Neural cell (in vitro differentiated cells): ENCODE measurements around the gene AHRR. TPM values are rescaled to one million over a fixed set of nuclear protein-coding genes. Genes with fewer than 3 reads are reported as not detected.

Experiments used
- H2AFZ ChIP-seq: fragments of 200-600, 300-800 bp; sonication (generic), shearing (Covaris generic); 2 replicates; pipeline ENCODE4 v1.6.0; 2014; ENCODE audit warnings: low read depth, mild to moderate bottlenecking, antibody characterized with exemption, low read length, moderate library complexity
- H3F3A ChIP-seq: fragments of 200-600 bp; shearing (Covaris generic); 2 replicates; pipeline ENCODE4 v1.6.1; 2016; ENCODE audit warnings: mild to moderate bottlenecking, moderate library complexity, mixed read lengths, antibody characterized with exemption, low read length; ENCODE audit not compliant: insufficient read depth, poor library complexity, severe bottlenecking
- H3K27ac ChIP-seq: fragments of 200-600, 300-800 bp; sonication (generic), shearing (Covaris generic); 2 replicates; pipeline ENCODE4 v1.5.1; 2014; ENCODE audit warnings: mild to moderate bottlenecking, low read length, moderate library complexity
- H3K27me3 ChIP-seq: fragments of 300-800, 200-600 bp; sonication (generic), shearing (Covaris generic); 2 replicates; pipeline ENCODE4 v1.6.0; 2014; ENCODE audit warnings: mild to moderate bottlenecking, low read depth, low read length, moderate library complexity; ENCODE audit not compliant: insufficient read depth
- H3K36me3 ChIP-seq: fragments of 300-800, 200-600 bp; sonication (generic), shearing (Covaris generic); 2 replicates; pipeline ENCODE4 v1.5.1; 2014; ENCODE audit warnings: mild to moderate bottlenecking, antibody characterized with exemption, low read length, moderate library complexity; ENCODE audit not compliant: insufficient read depth
- H3K4me2 ChIP-seq: fragments of 300-800, 200-600 bp; sonication (generic), shearing (Covaris generic); 2 replicates; pipeline ENCODE4 v1.6.0; 2014; ENCODE audit warnings: mild to moderate bottlenecking, low read length
- H3K4me3 ChIP-seq: fragments of 300-800, 200-600 bp; sonication (generic), shearing (Covaris generic); 2 replicates; pipeline ENCODE4 v1.5.1; 2014; ENCODE audit warnings: mild to moderate bottlenecking, low read length, moderate library complexity
- H3K79me2 ChIP-seq: fragments of 200-600 bp; shearing (Covaris generic); replicated peaks from 2 replicates; pipeline ENCODE4 v1.6.0; 2014; ENCODE audit warnings: mild to moderate bottlenecking, low read length, moderate library complexity; ENCODE audit not compliant: insufficient read depth
- H3K9ac ChIP-seq: fragments of 300-800, 200-600 bp; sonication (generic), shearing (Covaris generic); 2 replicates; pipeline ENCODE4 v1.6.1; 2016; ENCODE audit warnings: mild to moderate bottlenecking, low read length, mixed read lengths
- H3K9me2 ChIP-seq: fragments of 200-600 bp; shearing (Covaris generic); 2 replicates; pipeline ENCODE4 v1.6.1; 2016; ENCODE audit warnings: mild to moderate bottlenecking, low read length, mixed read lengths; ENCODE audit not compliant: insufficient read depth
- H3K9me3 ChIP-seq: fragments of 200-600, 300-800 bp; sonication (generic), shearing (Covaris generic); 2 replicates; pipeline ENCODE4 v1.6.1; 2016; ENCODE audit warnings: mild to moderate bottlenecking, mixed run types, low read length, moderate library complexity, mixed read lengths
- H4K20me1 ChIP-seq: fragments of 200-600 bp; shearing (Covaris generic); 2 replicates; pipeline ENCODE4 v1.6.1; 2016; ENCODE audit warnings: mild to moderate bottlenecking, mixed run types; ENCODE audit not compliant: insufficient read depth
- CTCF ChIP-seq: fragments of 450-650 bp; IDR thresholded peaks from 2 replicates; pipeline ENCODE4 v1.5.1; 2014; ENCODE audit warnings: antibody characterized with exemption, mild to moderate bottlenecking, moderate library complexity; ENCODE audit not compliant: poor library complexity, severe bottlenecking
- EP300 ChIP-seq: fragments of 450-650 bp; conservative IDR thresholded peaks from 2 replicates; pipeline ENCODE4 v1.6.1; 2014; ENCODE audit warnings: antibody characterized with exemption, mild to moderate bottlenecking, moderate library complexity; ENCODE audit not compliant: poor library complexity, severe bottlenecking
- EZH2 ChIP-seq: fragments of 200-600, 300-800 bp; shearing (Covaris generic), sonication (generic); IDR thresholded peaks from 2 replicates; pipeline ENCODE4 v1.6.1; 2014; ENCODE audit warnings: antibody characterized with exemption, low read length, borderline replicate concordance, mild to moderate bottlenecking; ENCODE audit not compliant: insufficient read depth, poor library complexity, severe bottlenecking
- MXI1 ChIP-seq: fragments of 450-650 bp; conservative IDR thresholded peaks from 2 replicates; pipeline ENCODE4 v1.6.1; 2014; ENCODE audit warnings: antibody characterized with exemption, mild to moderate bottlenecking; ENCODE audit not compliant: poor library complexity, severe bottlenecking
- POLR2AphosphoS5 ChIP-seq: IDR thresholded peaks from 2 replicates; pipeline ENCODE4 v1.6.1; 2012
- RAD21 ChIP-seq: fragments of 450-650 bp; conservative IDR thresholded peaks from 2 replicates; pipeline ENCODE4 v1.6.1; 2014; ENCODE audit warnings: antibody characterized with exemption, mild to moderate bottlenecking, moderate library complexity
- REST ChIP-seq: IDR thresholded peaks from 2 replicates; pipeline ENCODE4 v1.6.1; 2012; ENCODE audit warnings: borderline replicate concordance
- SMC3 ChIP-seq: fragments of 450-650 bp; conservative IDR thresholded peaks from 2 replicates; pipeline ENCODE4 v1.6.1; 2014; ENCODE audit warnings: antibody characterized with exemption, mild to moderate bottlenecking, moderate library complexity; ENCODE audit not compliant: poor library complexity
- TAF1 ChIP-seq: IDR thresholded peaks from 2 replicates; pipeline ENCODE4 v1.6.1; 2012; ENCODE audit warnings: low read depth
- polyA plus RNA-seq: library from polyadenylated mRNA; depleted of rRNA; stranded (reverse); fragments of >200 nt; gene quantifications from 2 replicates; pipeline ENCODE4 v1.2.3, GENCODE V29; 2014

AHRR gene
- polyA plus RNA-seq, 1 donor from 2014 or later: 0.26 TPM

- no peak for TF ChIP-seq POLR2AphosphoS5
- no peak for TF ChIP-seq EZH2
- no peak for TF ChIP-seq CTCF
- no peak for TF ChIP-seq RAD21
- TF ChIP-seq REST: no peak
- H3K79me2 ChIP-seq: no peaks in the 10 kb centered on the region
- H3F3A ChIP-seq: no peaks in the 10 kb centered on the region
- H3K9ac ChIP-seq: no peak overlapping the region
- no peaks in the 10 kb centered on the region for H3K36me3 ChIP-seq
- H3K9me3 ChIP-seq: no peaks in the 10 kb centered on the region
- H3K4me3 ChIP-seq: no peak overlapping the region
- no peak overlapping the region for H3K27ac ChIP-seq
- H3K27me3 ChIP-seq: peaks cover 29% of the 10 kb centered on the region
- no peak overlapping the region for H3K4me2 ChIP-seq
- no peak overlapping the region for H2AFZ ChIP-seq
- no peaks in the 10 kb centered on the region for H4K20me1 ChIP-seq
- H3K9me2 ChIP-seq: no peaks in the 10 kb centered on the region
Measured at GRCh38 chr5:375336-375920, 53.9 kb downstream of the AHRR start.

- no peaks in the 10 kb centered on the region for H4K20me1 ChIP-seq
- no peaks in the 10 kb centered on the region for H3K9me3 ChIP-seq
- no peak overlapping the region for H3K4me3 ChIP-seq
Measured at GRCh38 chr5:375921-376798, 54.6 kb downstream of the AHRR start.

More at GRCh38 chr5:375921-376798, 54.6 kb downstream of the AHRR start:
- Histone ChIP-seq H3K36me3 (no peaks in the 10 kb centered on the region), H3F3A (no peaks in the 10 kb centered on the region), H2AFZ (no peak overlapping the region), H3K4me2 (no peak overlapping the region), H3K9me2 (no peaks in the 10 kb centered on the region), H3K9ac (no peak overlapping the region), H3K27ac (no peak overlapping the region), H3K27me3 (peaks cover 29% of the 10 kb centered on the region), H3K79me2 (no peaks in the 10 kb centered on the region)
- TF ChIP-seq MXI1 (no peak), TAF1 (no peak), SMC3 (no peak), EP300 (no peak), POLR2AphosphoS5 (no peak), CTCF (no peak), REST (no peak), EZH2 (no peak), RAD21 (no peak)
